Measurements from ENCODE around the gene NEGR1. TPM values are rescaled to one million over a fixed set of nuclear protein-coding genes. Genes with fewer than 3 reads are reported as not detected.

NEGR1 gene
- total RNA-seq, 2 experiments from 2014 or later = not detected

GRCh38 chr1:71630073-71630472, 652.3 kb downstream of the NEGR1 start:
- H3K9me2 ChIP-seq (ENCODE audit: insufficient read depth, low read length) = no peaks in the 10 kb centered on the region
- TF ChIP-seq EZH2phosphoT487 (IDR thresholded peaks at IDR 0.05; ENCODE audit: borderline replicate concordance, low read depth, low read length) = no peak
- TF ChIP-seq, protein P1, sequence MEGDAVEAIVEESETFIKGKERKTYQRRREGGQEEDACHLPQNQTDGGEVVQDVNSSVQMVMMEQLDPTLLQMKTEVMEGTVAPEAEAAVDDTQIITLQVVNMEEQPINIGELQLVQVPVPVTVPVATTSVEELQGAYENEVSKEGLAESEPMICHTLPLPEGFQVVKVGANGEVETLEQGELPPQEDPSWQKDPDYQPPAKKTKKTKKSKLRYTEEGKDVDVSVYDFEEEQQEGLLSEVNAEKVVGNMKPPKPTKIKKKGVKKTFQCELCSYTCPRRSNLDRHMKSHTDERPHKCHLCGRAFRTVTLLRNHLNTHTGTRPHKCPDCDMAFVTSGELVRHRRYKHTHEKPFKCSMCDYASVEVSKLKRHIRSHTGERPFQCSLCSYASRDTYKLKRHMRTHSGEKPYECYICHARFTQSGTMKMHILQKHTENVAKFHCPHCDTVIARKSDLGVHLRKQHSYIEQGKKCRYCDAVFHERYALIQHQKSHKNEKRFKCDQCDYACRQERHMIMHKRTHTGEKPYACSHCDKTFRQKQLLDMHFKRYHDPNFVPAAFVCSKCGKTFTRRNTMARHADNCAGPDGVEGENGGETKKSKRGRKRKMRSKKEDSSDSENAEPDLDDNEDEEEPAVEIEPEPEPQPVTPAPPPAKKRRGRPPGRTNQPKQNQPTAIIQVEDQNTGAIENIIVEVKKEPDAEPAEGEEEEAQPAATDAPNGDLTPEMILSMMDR (conservative IDR thresholded peaks at IDR 0.05; ENCODE audit: low read length) = no peak
- no peaks in the 10 kb centered on the region for H3K36me3 ChIP-seq (ENCODE audit: insufficient read depth, low read length)
- intact Hi-C loops (cut with micrococcal nuclease; ENCODE audit: unreplicated experiment) = no loop called here
- no peaks in the 10 kb centered on the region for H3K4me1 ChIP-seq (ENCODE audit: insufficient read depth, low read length, poor library complexity, severe bottlenecking)
- no TSS peak for BruUV-seq (replicated peaks)
- H3K9me3 ChIP-seq (ENCODE audit: low read length) = no peaks in the 10 kb centered on the region
- no peak overlapping the region for H3K27ac ChIP-seq (ENCODE audit: low read depth, low read length, poor library complexity, severe bottlenecking)
- ChIA-PET CTCF (ENCODE audit: unreplicated experiment) (no interaction called here), POLR2A (interaction anchor here (0.6 to 1.2 kb wide), 3 partner anchors 38 to 200 kb away, joined by 3 read pairs; no protein-coding TSS in a partner anchor)
- no peak for DNase-seq (ENCODE audit: low spot score)
- H3K79me2 ChIP-seq (ENCODE audit: insufficient read depth, low read depth, low read length) = no peaks in the 10 kb centered on the region
- H2AFZ ChIP-seq (ENCODE audit: low read length) = no peak overlapping the region
- H4K20me1 ChIP-seq (ENCODE audit: insufficient read depth, low read length) = no peaks in the 10 kb centered on the region
- no peak overlapping the region for H3K4me2 ChIP-seq (ENCODE audit: low read length)
- no peak overlapping the region for H3K4me3 ChIP-seq (ENCODE audit: low read depth, low read length, poor library complexity, severe bottlenecking)

DNA sequence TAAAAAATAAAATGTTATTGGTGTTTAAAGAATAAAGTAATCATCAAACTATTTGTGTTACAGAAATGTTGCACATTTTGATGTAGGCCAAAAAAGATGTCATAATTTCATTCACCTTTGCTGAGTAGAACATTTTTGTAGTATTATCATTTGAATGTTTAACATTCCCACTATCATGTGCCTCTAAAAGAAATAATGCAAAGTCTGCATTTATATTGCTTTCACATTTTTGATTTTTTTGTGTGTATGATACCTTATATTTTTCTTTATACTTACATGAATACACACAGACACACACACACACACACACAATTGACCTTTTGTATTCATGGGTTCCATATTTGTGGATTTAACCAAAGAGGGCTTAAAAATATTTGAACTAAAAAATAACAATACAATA, 657.3 kb downstream of the NEGR1 start:
- no TSS peak for BruUV-seq (replicated peaks)
- ChIA-PET POLR2A (interaction anchor here (1.0 kb wide), 1 partner anchor 10 kb away, joined by 3 read pairs; no protein-coding TSS in a partner anchor), CTCF (ENCODE audit: unreplicated experiment) (no interaction called here)
- H3K27ac ChIP-seq (ENCODE audit: low read depth, low read length, poor library complexity, severe bottlenecking) = no peak overlapping the region
- no peaks in the 10 kb centered on the region for H3K9me3 ChIP-seq (ENCODE audit: low read length)
- H3K9me2 ChIP-seq (ENCODE audit: insufficient read depth, low read length) = no peaks in the 10 kb centered on the region
- H3K4me3 ChIP-seq (ENCODE audit: low read depth, low read length, poor library complexity, severe bottlenecking) = no peak overlapping the region
- H3K79me2 ChIP-seq (ENCODE audit: insufficient read depth, low read depth, low read length) = no peaks in the 10 kb centered on the region
- no peaks in the 10 kb centered on the region for H4K20me1 ChIP-seq (ENCODE audit: insufficient read depth, low read length)
- H3K4me1 ChIP-seq (ENCODE audit: insufficient read depth, low read length, poor library complexity, severe bottlenecking) = no peaks in the 10 kb centered on the region
- no peaks in the 10 kb centered on the region for H3K36me3 ChIP-seq (ENCODE audit: insufficient read depth, low read length)
- DNase-seq (ENCODE audit: low spot score) = no peak
- H2AFZ ChIP-seq (ENCODE audit: low read length) = no peak overlapping the region
- TF ChIP-seq, protein P1 (conservative IDR thresholded peaks at IDR 0.05; ENCODE audit: low read length) = no peak
- TF ChIP-seq EZH2phosphoT487 (IDR thresholded peaks at IDR 0.05; ENCODE audit: borderline replicate concordance, low read depth, low read length) = no peak
- no peak overlapping the region for H3K4me2 ChIP-seq (ENCODE audit: low read length)
- intact Hi-C loops (cut with micrococcal nuclease; ENCODE audit: unreplicated experiment) = no loop called here

- no peaks in the 10 kb centered on the region for H3K4me1 ChIP-seq (ENCODE audit: insufficient read depth, low read length, poor library complexity, severe bottlenecking)
- no peak overlapping the region for H3K27ac ChIP-seq (ENCODE audit: low read depth, low read length, poor library complexity, severe bottlenecking)
- intact Hi-C loops (cut with micrococcal nuclease; ENCODE audit: unreplicated experiment) = no loop called here
- no peaks in the 10 kb centered on the region for H3K9me2 ChIP-seq (ENCODE audit: insufficient read depth, low read length)
- H3K9me3 ChIP-seq (ENCODE audit: low read length) = no peaks in the 10 kb centered on the region
- BruUV-seq (replicated peaks) = no TSS peak
- CTCF ChIA-PET (ENCODE audit: unreplicated experiment) = no interaction called here
- H3K4me3 ChIP-seq (ENCODE audit: low read depth, low read length, poor library complexity, severe bottlenecking) = no peak overlapping the region
- no peaks in the 10 kb centered on the region for H3K79me2 ChIP-seq (ENCODE audit: insufficient read depth, low read depth, low read length)
- H3K4me2 ChIP-seq (ENCODE audit: low read length) = no peak overlapping the region
- H2AFZ ChIP-seq (ENCODE audit: low read length) = no peak overlapping the region
- TF ChIP-seq, protein P1 (conservative IDR thresholded peaks at IDR 0.05; ENCODE audit: low read length) = no peak
- TF ChIP-seq EZH2phosphoT487 (IDR thresholded peaks at IDR 0.05; ENCODE audit: borderline replicate concordance, low read depth, low read length) = no peak
- no peaks in the 10 kb centered on the region for H3K36me3 ChIP-seq (ENCODE audit: insufficient read depth, low read length)
- no peak for DNase-seq (ENCODE audit: low spot score)
- H4K20me1 ChIP-seq (ENCODE audit: insufficient read depth, low read length) = no peaks in the 10 kb centered on the region
- POLR2A ChIA-PET = no interaction called here
These were observed 658.5 kb downstream of the NEGR1 start for GRCh38 chr1:71623888-71624287.

All from OCI-LY7 (cell line).